Endothelial cell of umbilical vein (primary cell): ENCODE measurements around the gene RHEX.
"Not testable (repeated sequence)": the region's sequence is repeated elsewhere in the genome, so short reads cannot be mapped to it uniquely, and the experiment has no call there.

Source experiments
- CTCF ChIP-seq, 2 donors: IDR thresholded peaks; 1 replicate in 1 of 2; 2 replicates in 1 of 2; pipeline ENCODE4 v1.5.1; 2011; ENCODE audit warnings: low read length in 2 of 2, mild to moderate bottlenecking in 2 of 2, moderate library complexity in 2 of 2, control low read depth in 1 of 2, inconsistent platforms in 1 of 2, low read depth in 1 of 2; ENCODE audit not compliant: insufficient read depth in 1 of 2; ENCODE audit errors: extremely low read depth in 1 of 2
- EZH2 ChIP-seq: IDR thresholded peaks from 2 replicates; pipeline ENCODE4 v1.6.1; 2012; ENCODE audit warnings: borderline replicate concordance, low read depth, mild to moderate bottlenecking, moderate library complexity, low read length, inconsistent platforms; ENCODE audit not compliant: severe bottlenecking
- POLR2A ChIP-seq: IDR thresholded peaks from 2 replicates; pipeline ENCODE4 v1.6.1; 2012; ENCODE audit warnings: low read depth, mild to moderate bottlenecking, control low read depth, low read length
- POLR2AphosphoS5 ChIP-seq: IDR thresholded peaks from 2 replicates; pipeline ENCODE4 v1.6.1; 2012; ENCODE audit warnings: low read depth, mild to moderate bottlenecking, control low read depth, low read length, moderate library complexity; ENCODE audit not compliant: insufficient read depth

GRCh38 chr1:206064501-206064900 lies 11.5 kb downstream of the RHEX start:
- not testable (repeated sequence) for TF ChIP-seq POLR2A; CTCF (IDR thresholded peaks at IDR 0.05; ENCODE audit: extremely low read depth in 1 of 2, insufficient read depth in 1 of 2, low read depth in 1 of 2, low read length in 2 of 2); POLR2AphosphoS5; EZH2
